ENCODE data around the gene R3HDM4. TPM values are rescaled to one million over a fixed set of nuclear protein-coding genes. Genes with fewer than 3 reads are reported as not detected.

Gene R3HDM4
- total and polyA plus RNA-seq, 9 of the 15 experiments (the other 6 are each of a cell fraction or from before 2014, with no cell fraction given), result 3.2 to 154 (median 59.0) TPM

- no peak for TF ChIP-seq CEBPG (CRISPR knock-in tag; IDR thresholded peaks at IDR 0.05)
- no peak for TF ChIP-seq CEBPG (tag; conservative IDR thresholded peaks at IDR 0.05 in 1 of 2, IDR thresholded peaks at IDR 0.05 in 1 of 2)
- TF ChIP-seq, protein P1, sequence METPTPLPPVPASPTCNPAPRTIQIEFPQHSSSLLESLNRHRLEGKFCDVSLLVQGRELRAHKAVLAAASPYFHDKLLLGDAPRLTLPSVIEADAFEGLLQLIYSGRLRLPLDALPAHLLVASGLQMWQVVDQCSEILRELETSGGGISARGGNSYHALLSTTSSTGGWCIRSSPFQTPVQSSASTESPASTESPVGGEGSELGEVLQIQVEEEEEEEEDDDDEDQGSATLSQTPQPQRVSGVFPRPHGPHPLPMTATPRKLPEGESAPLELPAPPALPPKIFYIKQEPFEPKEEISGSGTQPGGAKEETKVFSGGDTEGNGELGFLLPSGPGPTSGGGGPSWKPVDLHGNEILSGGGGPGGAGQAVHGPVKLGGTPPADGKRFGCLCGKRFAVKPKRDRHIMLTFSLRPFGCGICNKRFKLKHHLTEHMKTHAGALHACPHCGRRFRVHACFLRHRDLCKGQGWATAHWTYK (CRISPR knock-in tag; IDR thresholded peaks at IDR 0.05), result peak; percentile 29; the same call in 1 of the 2 replicates
- TF ChIP-seq GTF2A2 (tag; IDR thresholded peaks at IDR 0.05), result no peak
- TF ChIP-seq, protein P2, sequence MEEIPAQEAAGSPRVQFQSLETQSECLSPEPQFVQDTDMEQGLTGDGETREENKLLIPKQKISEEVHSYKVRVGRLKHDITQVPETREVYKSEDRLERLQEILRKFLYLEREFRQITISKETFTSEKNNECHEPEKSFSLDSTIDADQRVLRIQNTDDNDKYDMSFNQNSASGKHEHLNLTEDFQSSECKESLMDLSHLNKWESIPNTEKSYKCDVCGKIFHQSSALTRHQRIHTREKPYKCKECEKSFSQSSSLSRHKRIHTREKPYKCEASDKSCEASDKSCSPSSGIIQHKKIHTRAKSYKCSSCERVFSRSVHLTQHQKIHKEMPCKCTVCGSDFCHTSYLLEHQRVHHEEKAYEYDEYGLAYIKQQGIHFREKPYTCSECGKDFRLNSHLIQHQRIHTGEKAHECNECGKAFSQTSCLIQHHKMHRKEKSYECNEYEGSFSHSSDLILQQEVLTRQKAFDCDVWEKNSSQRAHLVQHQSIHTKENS (CRISPR knock-in tag; IDR thresholded peaks at IDR 0.05), result no peak
- TF ChIP-seq MTA1 (IDR thresholded peaks at IDR 0.05; ENCODE audit: borderline replicate concordance), result no peak
- TF ChIP-seq ETS2 (tag; IDR thresholded peaks at IDR 0.05; ENCODE audit: borderline replicate concordance, poor library complexity, severe bottlenecking), result no peak
- no peak for TF ChIP-seq KHSRP (IDR thresholded peaks at IDR 0.05)
- no peak for TF ChIP-seq ETV1 (tag; conservative IDR thresholded peaks at IDR 0.05; ENCODE audit: low read depth)
- no peak for TF ChIP-seq NFIC (IDR thresholded peaks at IDR 0.05)
- no peak for TF ChIP-seq MECOM (CRISPR knock-in tag; IDR thresholded peaks at IDR 0.05)
- no peak for TF ChIP-seq NR2C1 (IDR thresholded peaks at IDR 0.05)
- TF ChIP-seq NR2C1 (tag; IDR thresholded peaks at IDR 0.05), result no peak
- peak; percentile 63 for TF ChIP-seq ELF1 (tag; IDR thresholded peaks at IDR 0.05)
- TF ChIP-seq CHD1 (IDR thresholded peaks at IDR 0.05; ENCODE audit: low read length), result no peak
- TF ChIP-seq CBFB (CRISPR knock-in tag; IDR thresholded peaks at IDR 0.05), result no peak
- no peak for TF ChIP-seq ESRRB (CRISPR knock-in tag; IDR thresholded peaks at IDR 0.05; ENCODE audit: borderline replicate concordance)
- TF ChIP-seq PKNOX1 (IDR thresholded peaks at IDR 0.05), result no peak
- no peak for TF ChIP-seq TCFL5 (CRISPR knock-in tag; conservative IDR thresholded peaks at IDR 0.05)
- TF ChIP-seq ZNF592 (IDR thresholded peaks at IDR 0.05), result 0 out of 2 replicates have a peak, but pooled peaks have one; percentile 23
Observed at GRCh38 chr19:913080-913748, at the start of gene R3HDM4 (continued).

Measured in K562 (cell line).